DOHH2 (cell line): ENCODE data around the gene MYL5.

Experiments used
- EZH2phosphoT487 ChIP-seq: fragments of 200-600 bp; sonication (generic); IDR thresholded peaks from 2 replicates; pipeline ENCODE4 v1.6.1; 2017; ENCODE audit warnings: borderline replicate concordance, mild to moderate bottlenecking, antibody characterized with exemption, low read length, moderate library complexity, mixed read lengths
- TF ChIP-seq, protein P1 (sequence below): fragments of 200-600 bp; sonication (generic); IDR thresholded peaks from one replicate; pipeline ENCODE4 v1.5.1; 2014; ENCODE audit warnings: antibody characterized with exemption, mild to moderate bottlenecking, low read depth, low read length; ENCODE audit not compliant: poor library complexity, severe bottlenecking

DNA sequence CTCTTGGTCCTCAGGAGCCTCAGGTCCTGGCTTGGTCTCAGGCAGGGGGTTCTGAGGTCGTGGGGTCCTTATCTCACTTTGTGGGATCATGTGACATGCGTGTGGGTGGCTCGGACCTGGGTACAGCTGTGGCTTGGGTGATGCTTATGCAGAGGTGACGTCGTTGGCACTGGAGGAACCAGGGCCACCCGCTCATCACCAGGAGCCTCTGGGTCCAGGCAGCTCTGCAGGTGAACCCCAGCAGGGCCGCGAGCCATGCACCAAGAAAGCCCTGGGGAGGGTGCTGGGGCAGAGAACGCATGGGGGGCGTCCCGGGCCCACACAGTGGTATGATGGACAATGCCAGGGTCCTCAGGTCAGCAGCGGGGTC, 9.0 kb upstream of the MYL5 start:
- TF ChIP-seq, protein P1, sequence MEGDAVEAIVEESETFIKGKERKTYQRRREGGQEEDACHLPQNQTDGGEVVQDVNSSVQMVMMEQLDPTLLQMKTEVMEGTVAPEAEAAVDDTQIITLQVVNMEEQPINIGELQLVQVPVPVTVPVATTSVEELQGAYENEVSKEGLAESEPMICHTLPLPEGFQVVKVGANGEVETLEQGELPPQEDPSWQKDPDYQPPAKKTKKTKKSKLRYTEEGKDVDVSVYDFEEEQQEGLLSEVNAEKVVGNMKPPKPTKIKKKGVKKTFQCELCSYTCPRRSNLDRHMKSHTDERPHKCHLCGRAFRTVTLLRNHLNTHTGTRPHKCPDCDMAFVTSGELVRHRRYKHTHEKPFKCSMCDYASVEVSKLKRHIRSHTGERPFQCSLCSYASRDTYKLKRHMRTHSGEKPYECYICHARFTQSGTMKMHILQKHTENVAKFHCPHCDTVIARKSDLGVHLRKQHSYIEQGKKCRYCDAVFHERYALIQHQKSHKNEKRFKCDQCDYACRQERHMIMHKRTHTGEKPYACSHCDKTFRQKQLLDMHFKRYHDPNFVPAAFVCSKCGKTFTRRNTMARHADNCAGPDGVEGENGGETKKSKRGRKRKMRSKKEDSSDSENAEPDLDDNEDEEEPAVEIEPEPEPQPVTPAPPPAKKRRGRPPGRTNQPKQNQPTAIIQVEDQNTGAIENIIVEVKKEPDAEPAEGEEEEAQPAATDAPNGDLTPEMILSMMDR = no peak
- TF ChIP-seq EZH2phosphoT487 = no peak
